Caco-2 (cell line): ENCODE results near the gene COPB1. TPM values are rescaled to one million over a fixed set of nuclear protein-coding genes. Genes with fewer than 3 reads are reported as not detected.
A peak's percentile ranks its signal among the peaks of the same experiment; 100 is the strongest.
"Not testable (repeated sequence)": the region's sequence is repeated elsewhere in the genome, so short reads cannot be mapped to it uniquely, and the experiment has no call there.

Source experiments
- BruUV-seq: library from RNA; stranded (reverse); fragments of 400-500 nt; replicated peaks from 2 replicates; lab custom pipeline; 2021; lab: Mats Ljungman, UMichigan
- CTCF ChIA-PET: fragments of 300-600 bp; sonication (Branson Sonifier 250); formaldehyde crosslinking; loops from one replicate; lab custom pipeline; 2022; ENCODE audit warnings: antibody characterized with exemption; lab: Charles Lee
- POLR2A ChIA-PET: fragments of 300-600 bp; sonication (Branson Sonifier 250); formaldehyde crosslinking; loops from one replicate; lab custom pipeline; 2022; ENCODE audit warnings: antibody characterized with exemption; lab: Charles Lee
- DNase-seq, 2 experiments: peaks; one replicate each; pipeline versions ENCODE4 v3.0.0 to v3.0.0-alpha.2; 2020 to 2022
- H3K27me3 ChIP-seq: replicated peaks from 2 replicates; pipeline ENCODE4 v1.6.0; 2011; ENCODE audit warnings: low read length; ENCODE audit not compliant: control insufficient read depth, insufficient read depth
- H3K36me3 ChIP-seq: 2 replicates; pipeline ENCODE4 v1.5.1; 2011; ENCODE audit warnings: low read length; ENCODE audit not compliant: control insufficient read depth, insufficient read depth
- H3K4me1 ChIP-seq: fragments of 250-450 bp; sonication (Bioruptor Pico); 2 replicates; pipeline ENCODE4 v1.5.1; 2020; ENCODE audit warnings: mild to moderate bottlenecking
- H3K4me3 ChIP-seq: 2 replicates; pipeline ENCODE4 v1.5.1; 2011; ENCODE audit warnings: low read depth, mild to moderate bottlenecking, control low read depth, low read length
- H3K9me3 ChIP-seq: fragments of 250-450 bp; sonication (Bioruptor Pico); 2 replicates; pipeline ENCODE4 v1.5.1; 2020; ENCODE audit warnings: mild to moderate bottlenecking, moderate library complexity
- H3K27ac Mint-ChIP-seq: one replicate; pipeline ENCODE4 v1.8.0; 2022; ENCODE audit warnings: mixed read lengths; ENCODE audit not compliant: unreplicated experiment
- H3K27me3 Mint-ChIP-seq: one replicate; pipeline ENCODE4 v1.8.0; 2022; ENCODE audit warnings: mixed read lengths; ENCODE audit not compliant: insufficient read depth, unreplicated experiment
- H3K36me3 Mint-ChIP-seq: one replicate; pipeline ENCODE4 v1.8.0; 2022; ENCODE audit warnings: mild to moderate bottlenecking, mixed read lengths; ENCODE audit not compliant: insufficient read depth, unreplicated experiment
- H3K4me1 Mint-ChIP-seq: one replicate; pipeline ENCODE4 v1.8.0; 2022; ENCODE audit warnings: low read depth, mixed read lengths; ENCODE audit not compliant: unreplicated experiment
- H3K4me3 Mint-ChIP-seq: one replicate; pipeline ENCODE4 v1.8.0; 2022; ENCODE audit warnings: mild to moderate bottlenecking, moderate library complexity, mixed read lengths; ENCODE audit not compliant: unreplicated experiment
- H3K9me3 Mint-ChIP-seq: one replicate; pipeline ENCODE4 v1.8.0; 2022; ENCODE audit warnings: mixed read lengths; ENCODE audit not compliant: unreplicated experiment
- intact Hi-C: fragments of 100-400 bp; cut with micrococcal nuclease; formaldehyde crosslinking; loops from one replicate; pipeline ENCODE4 v1.10.0; 2022; ENCODE audit not compliant: unreplicated experiment
- total RNA-seq: library from RNA; stranded (reverse); gene quantifications from 2 replicates; pipeline ENCODE4 v1.2.3, GENCODE V29; 2022
- TF ChIP-seq, protein P1 (sequence below), 2 experiments: fragments of 200-600 bp in 1 of 2; IDR thresholded peaks; 1 replicate in 1 of 2; 2 replicates in 1 of 2; pipeline versions ENCODE4 v1.5.1 to v1.8.0; 2011 to 2022; ENCODE audit warnings: antibody characterized with exemption in 1 of 2, control low read depth in 1 of 2, inconsistent platforms in 1 of 2, low read depth in 1 of 2, low read length in 1 of 2, mild to moderate bottlenecking in 1 of 2, moderate library complexity in 1 of 2; ENCODE audit not compliant: insufficient read depth in 1 of 2, severe bottlenecking in 1 of 2, unreplicated experiment in 1 of 2

Gene COPB1
- total RNA-seq, 1 experiment from 2014 or later: 125 TPM

DNA sequence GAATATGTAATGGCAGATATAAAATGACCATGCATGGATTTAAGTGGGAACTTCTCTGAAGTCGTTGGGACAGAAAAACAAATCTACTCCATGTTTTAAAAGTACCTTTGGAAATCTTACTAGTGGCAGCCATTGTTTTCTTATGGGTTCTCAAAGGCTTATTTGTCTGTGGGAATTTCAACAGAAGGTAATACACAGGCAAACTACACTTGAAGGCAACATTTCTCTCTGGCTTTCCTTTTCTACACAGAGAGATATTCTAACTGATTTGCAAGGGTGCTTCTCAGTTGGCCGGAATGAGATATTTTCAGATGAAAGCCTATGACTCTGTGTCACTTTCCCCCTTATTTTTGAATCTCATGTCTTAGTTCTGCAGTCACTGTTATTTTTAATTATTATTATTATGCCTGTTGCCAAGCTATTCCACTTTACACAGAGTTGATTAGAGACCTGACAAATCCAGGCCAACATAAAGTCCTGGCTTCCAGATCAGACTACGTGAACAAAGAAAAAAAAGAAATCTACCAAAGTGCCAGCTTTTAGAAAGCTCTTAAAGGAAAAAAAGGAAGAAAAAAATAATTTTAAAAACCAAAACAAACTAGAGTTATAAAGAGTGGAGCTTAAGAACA lies 39.4 kb upstream of the COPB1 start:
- H3K4me3 ChIP-seq: no peak overlapping the region
- H3K9me3 ChIP-seq: no peaks in the 10 kb centered on the region
- no peaks in the 10 kb centered on the region for H3K36me3 Mint-ChIP-seq
- no peak overlapping the region for H3K27ac Mint-ChIP-seq
- H3K4me3 Mint-ChIP-seq: no peak overlapping the region
- ChIA-PET POLR2A (interaction anchor here (0.7 kb wide), 1 partner anchor 364 kb away, joined by 3 read pairs; no protein-coding TSS in a partner anchor), CTCF (no interaction called here)
- no TSS peak for BruUV-seq
- H3K9me3 Mint-ChIP-seq: no peaks in the 10 kb centered on the region
- no peaks in the 10 kb centered on the region for H3K36me3 ChIP-seq
- TF ChIP-seq, protein P1, sequence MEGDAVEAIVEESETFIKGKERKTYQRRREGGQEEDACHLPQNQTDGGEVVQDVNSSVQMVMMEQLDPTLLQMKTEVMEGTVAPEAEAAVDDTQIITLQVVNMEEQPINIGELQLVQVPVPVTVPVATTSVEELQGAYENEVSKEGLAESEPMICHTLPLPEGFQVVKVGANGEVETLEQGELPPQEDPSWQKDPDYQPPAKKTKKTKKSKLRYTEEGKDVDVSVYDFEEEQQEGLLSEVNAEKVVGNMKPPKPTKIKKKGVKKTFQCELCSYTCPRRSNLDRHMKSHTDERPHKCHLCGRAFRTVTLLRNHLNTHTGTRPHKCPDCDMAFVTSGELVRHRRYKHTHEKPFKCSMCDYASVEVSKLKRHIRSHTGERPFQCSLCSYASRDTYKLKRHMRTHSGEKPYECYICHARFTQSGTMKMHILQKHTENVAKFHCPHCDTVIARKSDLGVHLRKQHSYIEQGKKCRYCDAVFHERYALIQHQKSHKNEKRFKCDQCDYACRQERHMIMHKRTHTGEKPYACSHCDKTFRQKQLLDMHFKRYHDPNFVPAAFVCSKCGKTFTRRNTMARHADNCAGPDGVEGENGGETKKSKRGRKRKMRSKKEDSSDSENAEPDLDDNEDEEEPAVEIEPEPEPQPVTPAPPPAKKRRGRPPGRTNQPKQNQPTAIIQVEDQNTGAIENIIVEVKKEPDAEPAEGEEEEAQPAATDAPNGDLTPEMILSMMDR (IDR thresholded peaks at IDR 0.05; ENCODE audit: insufficient read depth in 1 of 2, low read depth in 1 of 2, low read length in 1 of 2, severe bottlenecking in 1 of 2, unreplicated experiment in 1 of 2): no peak
- no peaks in the 10 kb centered on the region for H3K4me1 Mint-ChIP-seq
- H3K27me3 Mint-ChIP-seq: no peaks in the 10 kb centered on the region
- no peaks in the 10 kb centered on the region for H3K4me1 ChIP-seq
- H3K27me3 ChIP-seq: no peaks in the 10 kb centered on the region
- intact Hi-C loops: loop anchor here (5.0 kb wide), 3 partner anchors 248 to 468 kb away; partner anchors contain the start of gene CYP2R1
- no peak for DNase-seq

DNA sequence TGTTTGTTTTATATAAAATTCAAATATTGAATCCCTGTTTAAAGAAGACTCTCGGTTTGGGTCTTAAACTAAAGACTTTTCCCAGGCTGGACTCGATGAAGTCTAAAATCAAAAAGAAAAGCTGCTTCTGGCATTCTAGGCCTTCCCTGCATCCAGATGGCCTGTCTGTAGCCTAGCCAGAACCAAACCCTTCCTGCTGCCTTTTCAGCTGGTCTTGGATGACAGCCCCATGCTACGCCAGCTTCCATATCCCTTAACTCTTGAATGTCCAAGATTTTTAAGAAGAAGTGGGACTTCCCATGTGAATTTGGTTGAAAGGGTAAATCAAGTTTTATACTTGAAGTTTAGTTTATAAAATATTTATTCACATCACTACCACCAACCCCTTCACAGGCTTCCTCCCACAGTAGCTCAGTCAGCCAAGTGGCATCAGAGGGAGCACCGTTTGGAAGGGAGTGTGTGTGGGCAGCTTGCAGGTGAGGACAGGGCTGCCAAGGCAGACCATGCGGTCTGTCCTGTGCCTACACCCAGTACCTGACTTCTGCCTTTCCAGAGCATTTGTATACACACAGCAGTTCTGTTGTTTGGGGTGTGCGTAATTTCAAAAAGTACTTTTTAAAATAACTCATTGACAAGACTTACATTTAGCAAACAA lies 38.8 kb upstream of the COPB1 start:
- no peaks in the 10 kb centered on the region for H3K4me1 ChIP-seq
- intact Hi-C loops: loop anchor here (5.0 kb wide), 3 partner anchors 249 to 469 kb away; partner anchors contain the start of gene CYP2R1
- no peak for DNase-seq
- Mint-ChIP-seq H3K4me1 (no peaks in the 10 kb centered on the region), H3K27ac (no peak overlapping the region), H3K36me3 (no peaks in the 10 kb centered on the region), H3K9me3 (no peaks in the 10 kb centered on the region), H3K4me3 (no peak overlapping the region), H3K27me3 (no peaks in the 10 kb centered on the region)
- no peaks in the 10 kb centered on the region for H3K27me3 ChIP-seq
- ChIA-PET POLR2A (no interaction called here), CTCF (no interaction called here)
- BruUV-seq: no TSS peak
- TF ChIP-seq, protein P1 (IDR thresholded peaks at IDR 0.05; ENCODE audit: insufficient read depth in 1 of 2, low read depth in 1 of 2, low read length in 1 of 2, severe bottlenecking in 1 of 2, unreplicated experiment in 1 of 2): no peak
- no peaks in the 10 kb centered on the region for H3K36me3 ChIP-seq
- no peaks in the 10 kb centered on the region for H3K9me3 ChIP-seq
- H3K4me3 ChIP-seq: no peak overlapping the region

DNA sequence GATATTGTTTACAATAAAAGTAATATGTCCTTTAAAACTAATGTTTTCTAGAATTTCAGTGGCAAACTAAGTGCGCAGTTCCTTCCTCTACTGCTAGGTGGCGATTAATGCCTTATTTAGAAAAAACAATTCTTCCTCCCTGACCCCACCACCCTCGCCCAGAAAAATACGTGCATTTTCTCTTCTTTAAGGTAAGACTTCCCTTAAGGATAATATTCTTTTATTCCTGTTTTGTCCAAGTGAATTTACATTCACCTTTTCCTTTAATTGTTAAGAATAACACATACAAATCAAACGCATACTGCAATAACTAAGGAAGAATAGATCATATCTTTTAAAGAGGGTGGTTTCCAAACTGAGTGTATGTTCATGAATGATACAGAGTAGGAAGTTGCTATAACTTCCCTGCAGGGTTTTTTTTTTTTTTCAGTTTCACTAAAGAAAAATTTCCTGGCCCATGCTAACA lies 37.6 kb upstream of the COPB1 start:
- no peak overlapping the region for H3K27ac Mint-ChIP-seq
- Histone ChIP-seq H3K4me3 (no peak overlapping the region), H3K36me3 (no peaks in the 10 kb centered on the region), H3K4me1 (no peaks in the 10 kb centered on the region), H3K9me3 (no peaks in the 10 kb centered on the region), H3K27me3 (no peaks in the 10 kb centered on the region)
- H3K27me3 Mint-ChIP-seq: no peaks in the 10 kb centered on the region
- no peaks in the 10 kb centered on the region for H3K9me3 Mint-ChIP-seq
- intact Hi-C loops: loop anchor here (1.0 to 5.0 kb wide), 6 partner anchors 107 to 470 kb away; partner anchors contain the start of gene CYP2R1
- ChIA-PET POLR2A (no interaction called here), CTCF (no interaction called here)
- no peaks in the 10 kb centered on the region for H3K36me3 Mint-ChIP-seq
- TF ChIP-seq, protein P1 (IDR thresholded peaks at IDR 0.05; ENCODE audit: insufficient read depth in 1 of 2, low read depth in 1 of 2, low read length in 1 of 2, severe bottlenecking in 1 of 2, unreplicated experiment in 1 of 2): peak; percentile 66 to 79
- DNase-seq: peak in 1 of 2 experiments; percentile 47
- no peaks in the 10 kb centered on the region for H3K4me1 Mint-ChIP-seq
- BruUV-seq: no TSS peak
- no peak overlapping the region for H3K4me3 Mint-ChIP-seq

DNA sequence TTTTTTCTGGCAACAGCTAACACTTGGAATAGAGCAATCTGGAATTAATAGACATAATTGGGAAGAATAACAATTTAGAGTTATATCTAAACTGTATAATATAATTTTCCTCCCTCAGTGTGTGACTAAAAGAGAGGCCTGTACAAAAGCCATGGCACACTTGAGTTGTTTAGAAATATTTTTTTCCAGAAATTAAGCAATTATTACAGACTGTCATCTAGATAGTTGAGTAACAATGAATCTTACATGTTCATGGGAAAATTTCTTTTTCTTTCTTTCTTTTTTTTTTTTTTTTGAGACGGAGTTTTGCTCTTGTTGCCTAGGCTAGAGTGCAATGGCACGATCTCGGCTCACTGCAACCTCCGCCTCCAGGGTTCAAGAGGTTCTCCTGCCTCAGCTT lies 35.6 kb upstream of the COPB1 start:
- H3K4me1 Mint-ChIP-seq, H3K4me3 ChIP-seq, H3K36me3 ChIP-seq, H3K27me3 Mint-ChIP-seq, H3K27ac Mint-ChIP-seq, H3K4me3 Mint-ChIP-seq, POLR2A ChIA-PET, H3K9me3 ChIP-seq, DNase-seq, H3K36me3 Mint-ChIP-seq, H3K4me1 ChIP-seq, CTCF ChIA-PET, H3K9me3 Mint-ChIP-seq, BruUV-seq, H3K27me3 ChIP-seq: not testable (repeated sequence)
- intact Hi-C loops: loop anchor here (5.0 kb wide), 3 partner anchors 252 to 472 kb away; partner anchors contain the start of gene CYP2R1
